Measurements from ENCODE around the gene SLC48A1.

DNA sequence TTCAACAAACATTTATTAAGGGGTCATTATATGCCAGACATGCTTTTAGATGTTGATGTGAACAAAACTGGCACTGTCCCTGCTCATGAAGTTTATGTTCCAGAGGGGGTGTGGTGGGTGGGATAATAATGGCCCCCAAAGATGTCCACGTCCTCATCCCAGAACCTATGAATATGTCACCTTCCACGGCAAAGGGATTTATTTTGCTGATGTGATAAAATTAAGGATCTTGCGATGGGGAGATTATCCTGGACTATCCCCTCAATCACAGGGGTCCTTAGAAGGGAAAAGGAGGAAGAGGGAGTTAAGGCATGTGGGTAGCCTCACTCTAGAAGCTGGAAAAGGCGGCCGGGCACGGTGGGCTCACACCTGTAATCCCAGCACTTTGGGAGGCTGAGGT is 1.7 kb upstream of the SLC48A1 start:
- no peak for TF ChIP-seq TARDBP (IDR thresholded peaks at IDR 0.05)
- no peak for TF ChIP-seq SP1 (IDR thresholded peaks at IDR 0.05)
- no peak for TF ChIP-seq ZNF384 (IDR thresholded peaks at IDR 0.05)
- TF ChIP-seq FOXK2 (IDR thresholded peaks at IDR 0.05), result no peak
- TF ChIP-seq ARNT (IDR thresholded peaks at IDR 0.05), result no peak
- TF ChIP-seq LEF1 (IDR thresholded peaks at IDR 0.05; ENCODE audit: borderline replicate concordance), result no peak
- no peak for TF ChIP-seq L3MBTL2 (conservative IDR thresholded peaks at IDR 0.05)
- no peak for TF ChIP-seq BHLHE40 (IDR thresholded peaks at IDR 0.05; ENCODE audit: borderline replicate concordance)
- no peak for TF ChIP-seq FOXM1 (IDR thresholded peaks at IDR 0.05; ENCODE audit: borderline replicate concordance)

All from HEK293T (cell line).